ENCODE results near the gene ZBTB49.

DNA sequence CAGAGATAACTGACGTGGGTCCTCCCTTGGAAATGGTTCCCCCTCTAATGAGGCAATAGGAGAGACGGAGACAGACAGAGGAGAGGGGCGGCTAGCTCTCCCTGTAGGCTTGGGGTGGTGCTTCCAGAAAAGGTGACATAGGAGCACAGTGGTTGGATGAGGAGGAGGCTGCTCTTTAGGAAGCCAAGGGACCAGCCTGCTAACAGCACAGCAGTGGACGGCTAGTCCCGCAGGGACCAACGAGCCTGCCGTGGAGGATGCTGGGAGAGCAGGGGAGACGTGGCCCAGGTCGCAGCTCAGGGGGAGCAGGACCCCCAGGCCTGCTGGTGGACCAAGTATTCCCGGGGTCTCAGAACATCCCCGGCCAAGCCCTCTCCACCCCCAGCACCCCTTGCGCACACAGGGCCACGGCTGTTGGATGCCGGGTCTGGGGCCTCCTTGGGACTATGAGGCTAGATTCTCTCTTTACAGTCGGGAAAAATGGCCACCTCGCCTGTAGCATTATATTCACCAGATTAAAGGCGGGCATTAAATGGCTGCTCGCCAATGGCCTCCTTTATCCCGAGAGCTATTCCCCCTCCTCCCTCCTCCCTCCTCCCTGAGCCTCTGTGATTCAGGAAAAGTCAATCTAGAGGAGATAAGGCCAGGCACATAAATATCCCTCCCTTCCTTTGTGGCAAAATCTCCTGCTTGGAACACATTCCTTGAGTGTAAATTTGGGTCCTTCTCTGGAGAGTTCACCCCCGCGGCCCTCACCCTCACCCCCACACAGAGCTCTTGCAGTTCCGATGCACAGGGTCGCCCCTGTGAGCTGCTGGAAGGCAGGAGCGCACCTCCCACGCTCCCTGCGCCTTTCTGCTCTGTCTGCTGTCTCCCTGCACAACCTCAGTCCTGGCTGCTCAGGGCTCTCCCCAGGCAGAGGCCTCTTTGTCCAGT lies 66.3 kb downstream of the ZBTB49 start:
- no peak for TF ChIP-seq CTCF (IDR thresholded peaks at IDR 0.05)
- TF ChIP-seq POLR2A (IDR thresholded peaks at IDR 0.05): no peak
